GM12891 (cell line): ENCODE results near the gene ZFP91.

Source experiments
- PAX5 ChIP-seq: IDR thresholded peaks from 2 replicates; pipeline ENCODE4 v1.6.1; 2011; ENCODE audit warnings: low read length, moderate library complexity, mild to moderate bottlenecking; ENCODE audit not compliant: insufficient read depth, severe bottlenecking
- POLR2A ChIP-seq: IDR thresholded peaks from 2 replicates; pipeline ENCODE4 v1.6.1; 2011; ENCODE audit warnings: low read depth, low read length, control low read depth
- POLR2AphosphoS5 ChIP-seq: IDR thresholded peaks from 2 replicates; pipeline ENCODE4 v1.6.1; 2011; ENCODE audit warnings: low read depth, low read length, control low read depth
- POU2F2 ChIP-seq: IDR thresholded peaks from 2 replicates; pipeline ENCODE4 v1.6.1; 2011; ENCODE audit warnings: low read depth, mild to moderate bottlenecking, control low read depth, low read length, moderate library complexity
- SPI1 ChIP-seq: IDR thresholded peaks from 2 replicates; pipeline ENCODE4 v1.6.1; 2011; ENCODE audit warnings: low read depth, low read length, control low read depth
- TAF1 ChIP-seq: IDR thresholded peaks from 2 replicates; pipeline ENCODE4 v1.6.1; 2011; ENCODE audit warnings: low read depth, low read length, control low read depth

DNA sequence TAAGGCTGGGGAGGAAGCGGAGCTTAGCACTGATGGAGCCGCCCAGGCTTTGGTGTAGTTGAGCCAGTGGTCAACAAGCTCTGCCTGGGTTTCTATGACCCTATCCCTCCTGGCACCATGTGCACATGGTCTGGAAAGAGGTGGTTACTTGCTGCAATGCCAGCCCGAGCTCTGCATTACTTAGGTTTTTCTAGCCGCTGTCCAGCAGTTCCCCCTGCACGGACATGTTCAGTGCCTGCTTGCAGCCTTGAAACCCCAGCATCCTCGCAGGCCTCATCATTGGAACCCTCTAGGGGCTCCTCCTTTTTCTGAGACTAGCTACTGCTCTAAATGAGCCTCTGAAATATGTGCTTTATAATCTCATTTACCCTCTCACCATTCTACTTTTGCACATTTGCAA is 60.2 kb downstream of the ZFP91 start:
- no peak for TF ChIP-seq POLR2AphosphoS5
- TF ChIP-seq POLR2A: no peak
- no peak for TF ChIP-seq SPI1
- TF ChIP-seq POU2F2: no peak
- TF ChIP-seq PAX5: no peak
- no peak for TF ChIP-seq TAF1
